ENCODE measurements around the gene NKD2.

The NKD2 gene

DNA sequence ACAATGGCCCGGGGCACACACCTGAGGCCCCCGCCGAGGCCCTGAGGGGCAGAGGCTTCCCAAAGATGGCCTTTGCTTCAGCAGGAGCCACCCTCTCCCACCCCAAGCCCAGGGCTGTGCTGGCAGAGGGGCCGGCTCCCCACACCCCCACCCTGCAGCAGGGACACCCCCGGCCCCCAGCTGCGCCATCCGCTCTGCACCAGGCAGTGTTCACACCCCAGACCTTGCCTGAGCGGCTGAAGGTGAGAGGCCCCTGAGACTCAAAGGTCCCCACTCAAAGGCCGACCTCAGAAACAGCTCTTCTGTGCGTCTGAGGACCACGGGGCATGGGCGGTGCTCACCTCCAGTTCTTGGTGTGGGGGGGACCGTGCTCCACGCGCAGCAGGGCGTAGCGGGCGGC is 65.6 kb downstream of the NKD2 start:
- TF ChIP-seq, protein P1, sequence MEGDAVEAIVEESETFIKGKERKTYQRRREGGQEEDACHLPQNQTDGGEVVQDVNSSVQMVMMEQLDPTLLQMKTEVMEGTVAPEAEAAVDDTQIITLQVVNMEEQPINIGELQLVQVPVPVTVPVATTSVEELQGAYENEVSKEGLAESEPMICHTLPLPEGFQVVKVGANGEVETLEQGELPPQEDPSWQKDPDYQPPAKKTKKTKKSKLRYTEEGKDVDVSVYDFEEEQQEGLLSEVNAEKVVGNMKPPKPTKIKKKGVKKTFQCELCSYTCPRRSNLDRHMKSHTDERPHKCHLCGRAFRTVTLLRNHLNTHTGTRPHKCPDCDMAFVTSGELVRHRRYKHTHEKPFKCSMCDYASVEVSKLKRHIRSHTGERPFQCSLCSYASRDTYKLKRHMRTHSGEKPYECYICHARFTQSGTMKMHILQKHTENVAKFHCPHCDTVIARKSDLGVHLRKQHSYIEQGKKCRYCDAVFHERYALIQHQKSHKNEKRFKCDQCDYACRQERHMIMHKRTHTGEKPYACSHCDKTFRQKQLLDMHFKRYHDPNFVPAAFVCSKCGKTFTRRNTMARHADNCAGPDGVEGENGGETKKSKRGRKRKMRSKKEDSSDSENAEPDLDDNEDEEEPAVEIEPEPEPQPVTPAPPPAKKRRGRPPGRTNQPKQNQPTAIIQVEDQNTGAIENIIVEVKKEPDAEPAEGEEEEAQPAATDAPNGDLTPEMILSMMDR (IDR thresholded peaks at IDR 0.05; ENCODE audit: borderline replicate concordance, insufficient read depth, low read depth, low read length): no peak
- H3K4me3 ChIP-seq (ENCODE audit: low read depth, low read length): no peak overlapping the region

DNA sequence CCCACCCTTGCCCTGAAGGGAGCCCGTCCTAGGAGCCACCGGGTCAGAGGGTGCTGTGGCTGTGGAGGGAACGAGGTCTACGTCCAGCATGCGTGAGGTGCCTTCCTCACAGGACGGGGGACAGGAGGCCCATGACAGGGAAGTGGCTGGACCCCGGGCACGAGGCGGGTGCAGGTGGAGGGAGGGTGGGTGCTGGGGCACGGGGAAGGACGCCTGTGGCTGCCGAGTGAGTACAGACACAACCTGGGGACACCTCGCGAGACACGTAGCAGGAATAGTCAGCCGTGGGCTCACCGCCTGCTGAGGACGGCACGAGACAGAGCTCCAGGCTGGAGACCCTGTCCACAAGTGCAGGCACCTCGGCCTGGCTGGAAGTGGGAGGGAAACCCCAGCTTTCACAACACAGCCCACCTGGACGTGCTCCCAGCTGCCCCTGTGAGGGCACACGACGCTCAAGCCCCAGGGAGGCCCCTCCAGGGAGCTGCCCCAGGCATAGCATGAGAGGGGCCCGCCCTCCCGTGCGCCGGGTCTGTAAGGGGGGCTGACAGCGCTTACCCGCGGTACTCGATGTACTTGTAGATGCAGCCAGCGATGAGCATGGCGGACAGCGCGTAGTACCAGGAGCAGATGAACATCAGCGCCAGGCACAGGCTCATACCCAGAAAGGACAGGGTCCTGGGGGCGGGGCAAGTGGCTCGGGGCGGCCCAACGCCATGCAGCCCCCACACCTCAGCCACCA is 66.4 kb downstream of the NKD2 start:
- TF ChIP-seq, protein P1 (IDR thresholded peaks at IDR 0.05; ENCODE audit: borderline replicate concordance, insufficient read depth, low read depth, low read length): no peak
- H3K4me3 ChIP-seq (ENCODE audit: low read depth, low read length): no peak overlapping the region

DNA sequence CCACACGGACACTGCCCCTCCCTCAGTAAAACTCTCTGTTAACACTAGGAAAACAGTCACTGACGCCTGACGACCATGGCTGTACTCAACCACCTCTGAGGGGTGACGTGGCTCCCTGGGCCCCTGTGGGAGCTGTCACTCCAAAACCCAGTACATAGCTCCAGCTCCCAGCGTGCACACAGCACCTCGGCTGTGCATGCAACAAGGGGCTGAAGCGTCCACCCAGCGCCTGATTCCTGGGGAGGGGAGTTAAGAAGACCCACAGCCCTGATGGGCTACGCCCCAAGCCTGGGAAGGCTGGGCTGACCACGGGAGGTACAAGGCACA is 66.9 kb downstream of the NKD2 start:
- H3K4me3 ChIP-seq (ENCODE audit: low read depth, low read length): no peak overlapping the region
- TF ChIP-seq, protein P1 (IDR thresholded peaks at IDR 0.05; ENCODE audit: borderline replicate concordance, insufficient read depth, low read depth, low read length): no peak

DNA sequence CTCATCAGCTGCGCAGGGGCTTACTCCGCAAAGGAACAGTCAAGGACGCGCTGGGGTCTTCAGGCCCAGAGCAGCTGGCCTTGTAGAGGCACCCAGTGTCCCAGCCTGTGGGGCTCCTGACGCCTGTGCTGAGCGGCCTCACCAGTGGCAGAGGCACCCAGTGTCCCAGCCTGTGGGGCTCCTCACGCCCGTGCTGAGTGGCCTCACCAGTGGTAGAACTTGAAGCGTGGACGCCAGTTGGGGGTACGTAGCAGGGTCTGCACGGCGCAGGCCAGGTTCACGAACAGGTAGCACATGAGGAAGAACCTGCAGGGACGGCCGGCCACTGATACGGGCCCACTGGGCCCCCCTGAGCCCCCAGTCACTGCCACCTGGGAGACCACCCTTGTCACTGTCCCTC is 67.3 kb downstream of the NKD2 start:
- TF ChIP-seq, protein P1 (IDR thresholded peaks at IDR 0.05; ENCODE audit: borderline replicate concordance, insufficient read depth, low read depth, low read length): no peak
- H3K4me3 ChIP-seq (ENCODE audit: low read depth, low read length): no peak overlapping the region

DNA sequence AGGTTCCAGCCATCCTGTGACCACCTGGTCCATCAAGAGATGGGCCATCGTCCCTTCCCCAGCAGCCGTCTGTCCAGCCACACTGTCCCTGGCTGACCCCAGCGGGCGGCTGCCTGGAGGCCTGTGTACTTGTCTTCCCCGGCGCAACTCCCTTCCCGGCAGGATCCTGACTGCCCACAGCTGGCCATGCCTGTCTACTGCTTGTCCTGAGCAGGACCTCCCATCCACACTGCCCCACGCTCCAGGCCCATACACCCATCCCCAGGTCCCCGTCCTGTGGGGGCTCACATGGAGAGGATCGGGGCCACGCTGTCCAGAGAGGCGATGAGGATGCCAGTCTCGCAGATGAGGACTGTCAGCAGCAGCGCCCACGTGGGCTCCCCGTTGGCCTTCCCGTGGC is 67.8 kb downstream of the NKD2 start:
- TF ChIP-seq, protein P1 (IDR thresholded peaks at IDR 0.05; ENCODE audit: borderline replicate concordance, insufficient read depth, low read depth, low read length): no peak
- H3K4me3 ChIP-seq (ENCODE audit: low read depth, low read length): no peak overlapping the region

DNA sequence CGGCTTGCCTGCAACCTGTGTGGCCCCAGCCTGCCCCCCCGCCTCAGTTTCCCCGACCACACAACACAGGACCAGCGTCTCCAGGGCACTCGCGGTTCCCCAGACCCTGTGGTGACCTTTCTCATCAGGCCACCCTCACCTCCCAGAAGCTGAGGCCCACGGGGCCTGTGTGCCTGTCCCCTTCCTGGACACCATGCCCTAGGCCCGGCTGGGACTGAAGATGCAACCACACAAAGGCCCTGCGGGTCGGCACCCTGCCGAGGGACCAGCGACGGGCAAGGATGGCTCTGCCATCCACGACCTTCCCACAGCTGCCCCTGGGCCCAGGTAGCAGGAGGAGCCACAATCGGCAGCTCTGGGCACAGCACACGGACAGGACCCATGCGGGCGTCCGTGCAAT is 68.4 kb downstream of the NKD2 start:
- TF ChIP-seq, protein P1 (IDR thresholded peaks at IDR 0.05; ENCODE audit: borderline replicate concordance, insufficient read depth, low read depth, low read length): no peak
- no peak overlapping the region for H3K4me3 ChIP-seq (ENCODE audit: low read depth, low read length)

DNA sequence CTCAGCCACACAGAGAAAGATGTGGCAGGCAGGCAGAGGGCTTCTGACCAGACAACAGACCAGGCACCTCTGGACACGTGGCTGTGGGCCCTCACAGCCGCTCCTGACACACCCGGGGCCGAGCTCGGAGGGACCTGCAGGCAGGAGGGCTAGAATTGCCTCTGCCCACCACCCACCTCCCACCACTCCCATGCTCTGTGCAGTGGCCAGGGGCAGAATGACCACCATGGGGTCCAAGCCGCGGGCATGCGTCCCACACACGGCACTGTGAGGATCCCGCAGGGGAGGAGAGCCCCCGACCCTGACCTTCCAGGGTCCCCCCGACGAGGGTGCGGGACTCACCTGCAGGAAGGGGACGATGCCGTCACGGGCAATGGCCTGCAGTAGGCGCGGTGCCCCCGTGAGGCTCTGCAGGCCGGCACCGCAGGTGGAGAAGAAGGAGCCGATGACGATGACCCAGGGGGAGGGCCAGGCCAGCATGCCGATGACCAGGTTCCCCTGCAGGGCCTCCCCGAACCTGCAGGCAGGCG is 69.0 kb downstream of the NKD2 start:
- H3K4me3 ChIP-seq (ENCODE audit: low read depth, low read length): no peak overlapping the region
- TF ChIP-seq, protein P1 (IDR thresholded peaks at IDR 0.05; ENCODE audit: borderline replicate concordance, insufficient read depth, low read depth, low read length): no peak

All from GM12875 (cell line).